Mucosa of descending colon (tissue), 3 donors: ENCODE measurements around the gene NFAM1. TPM values are rescaled to one million over a fixed set of nuclear protein-coding genes. Genes with fewer than 3 reads are reported as not detected.
A peak's percentile ranks its signal among the peaks of the same experiment; 100 is the strongest.

Source experiments
- ATAC-seq: fragments of 200-7000 bp; cut with Tn5 transposase; one replicate; pipeline ENCODE4 v1.9.1; 2020; ENCODE audit warnings: mild to moderate bottlenecking, moderate library complexity
- DNase-seq, 3 donors: peaks; one replicate each; pipeline ENCODE4 v3.0.0-alpha.2; 2020
- H3K36me3 ChIP-seq: fragments of 200-600 bp; one replicate; pipeline ENCODE4 v1.8.0; 2021; ENCODE audit warnings: low read depth, mild to moderate bottlenecking
- H3K4me1 ChIP-seq: fragments of 200-600 bp; one replicate; pipeline ENCODE4 v1.8.0; 2021; ENCODE audit warnings: low read depth, mild to moderate bottlenecking
- H3K4me3 ChIP-seq: fragments of 200-600 bp; one replicate; pipeline ENCODE4 v1.8.0; 2021; ENCODE audit warnings: mild to moderate bottlenecking
- H3K9me3 ChIP-seq: fragments of 200-600 bp; one replicate; pipeline ENCODE4 v1.8.0; 2021; ENCODE audit warnings: mild to moderate bottlenecking
- CTCF ChIP-seq: fragments of 200-600 bp; IDR thresholded peaks from one replicate; pipeline ENCODE4 v1.8.0; 2022; ENCODE audit warnings: antibody characterized with exemption, mild to moderate bottlenecking
- intact Hi-C, 2 donors: fragments of 100-400 bp; cut with DNase I in 1 of 2; cut with micrococcal nuclease in 1 of 2; formaldehyde crosslinking; loops; one replicate each; pipeline versions ENCODE4 v1.11.0 to v1.11.1; 2022; cut with DNase I, micrococcal nuclease
- total RNA-seq, 3 donors: library from RNA; stranded (reverse); fragmentation: NEBNext Ultra II Directional in 2 of 3; extraction: Animal tissue kit (Norgen Biotek cat#: 25700) in 2 of 3; gene quantifications; one replicate each; pipeline versions ENCODE4 v1.2.1 to v1.2.4, GENCODE V29; 2021 to 2023
- donor health status: DM: no; HTN: no; CAD: no; lungs with moderate emphysema.
- donor health status: DM: no; HTN: no; CAD: no.
- donor health status: DM: no; HTN: yes; CAD: no.

Gene NFAM1
- total RNA-seq, 3 donors from 2014 or later = 0.46 to 3.1 (median 2.9) TPM

- no peaks in the 10 kb centered on the region for H3K4me1 ChIP-seq
- no peak overlapping the region for H3K4me3 ChIP-seq
- TF ChIP-seq CTCF = no peak
- H3K9me3 ChIP-seq = no peaks in the 10 kb centered on the region
- H3K36me3 ChIP-seq = no peaks in the 10 kb centered on the region
- no peak for ATAC-seq
- intact Hi-C loops = no loop called here
- no peak for DNase-seq
Observed at GRCh38 chr22:42470366-42471082, 38.3 kb upstream of the NFAM1 start.

- H3K4me3 ChIP-seq = no peak overlapping the region
- ATAC-seq (no peak), DNase-seq (no peak)
- H3K4me1 ChIP-seq = no peaks in the 10 kb centered on the region
- TF ChIP-seq CTCF = no peak
- H3K36me3 ChIP-seq = no peaks in the 10 kb centered on the region
- intact Hi-C loops = no loop called here
- H3K9me3 ChIP-seq = no peaks in the 10 kb centered on the region
Observed at GRCh38 chr22:42468841-42469240, 36.6 kb upstream of the NFAM1 start.

GRCh38 chr22:42462016-42462415 is 29.8 kb upstream of the NFAM1 start:
- ATAC-seq = no peak
- H3K4me1 ChIP-seq = peaks cover 4% of the 10 kb centered on the region
- DNase-seq = no peak

GRCh38 chr22:42461511-42461910 is 29.3 kb upstream of the NFAM1 start:
- Histone ChIP-seq H3K4me3 (no peak overlapping the region), H3K9me3 (no peaks in the 10 kb centered on the region), H3K36me3 (no peaks in the 10 kb centered on the region), H3K4me1 (peaks cover 4% of the 10 kb centered on the region)
- DNase-seq (no peak), ATAC-seq (no peak)
- no peak for TF ChIP-seq CTCF
- intact Hi-C loops = no loop called here

More at GRCh38 chr22:42462016-42462415, 29.8 kb upstream of the NFAM1 start:
- H3K4me3 ChIP-seq = no peak overlapping the region
- no peak for TF ChIP-seq CTCF
- H3K36me3 ChIP-seq = no peaks in the 10 kb centered on the region
- intact Hi-C loops = no loop called here
- H3K9me3 ChIP-seq = no peaks in the 10 kb centered on the region

GRCh38 chr22:42459287-42460063 is 27.3 kb upstream of the NFAM1 start:
- no peaks in the 10 kb centered on the region for H3K9me3 ChIP-seq
- TF ChIP-seq CTCF = no peak
- H3K4me1 ChIP-seq = peaks cover 4% of the 10 kb centered on the region
- peak; percentile 89 for ATAC-seq
- peak in 1 of 3 donors; percentile 52 for DNase-seq
- no peaks in the 10 kb centered on the region for H3K36me3 ChIP-seq
- intact Hi-C loops = no loop called here
- no peak overlapping the region for H3K4me3 ChIP-seq
